ENCODE results near the gene QRICH1.

- TF ChIP-seq CTCF (IDR thresholded peaks at IDR 0.05) = no peak
- no peak for TF ChIP-seq POLR2A (IDR thresholded peaks at IDR 0.05)
- no peak for TF ChIP-seq EP300 (IDR thresholded peaks at IDR 0.05)
Observed at GRCh38 chr3:49005998-49006397, 87.9 kb downstream of the QRICH1 start.
